SK-N-SH treated with all-trans-retinoic acid at 6 μM for 48 hours (cell line): ENCODE measurements around the gene TBC1D16.

Source experiments
- ARNTL ChIP-seq: fragments of 450-650 bp; formaldehyde crosslinking; IDR thresholded peaks from 2 replicates; pipeline ENCODE4 v1.5.0; 2020; ENCODE audit warnings: low read depth, mild to moderate bottlenecking, moderate library complexity, borderline replicate concordance
- CSDC2 ChIP-seq: fragments of 250-450 bp; sonication (Bioruptor Pico); IDR thresholded peaks from 2 replicates; pipeline ENCODE4 v1.5.0; 2020; ENCODE audit warnings: mild to moderate bottlenecking, moderate library complexity
- ESRRG ChIP-seq: fragments of 250-450 bp; sonication (Bioruptor Pico); IDR thresholded peaks from 2 replicates; pipeline ENCODE4 v1.6.1; 2021; ENCODE audit warnings: mild to moderate bottlenecking
- GLIS3 ChIP-seq: fragments of 250-450 bp; sonication (Bioruptor Pico); IDR thresholded peaks from 2 replicates; pipeline ENCODE4 v1.5.0; 2020; ENCODE audit warnings: mild to moderate bottlenecking, moderate library complexity
- OSR1 ChIP-seq: fragments of 250-450 bp; sonication (Bioruptor Pico); IDR thresholded peaks from 2 replicates; pipeline ENCODE4 v1.8.0; 2022; ENCODE audit warnings: moderate library complexity, mild to moderate bottlenecking, inconsistent platforms
- RARB ChIP-seq: fragments of 250-450 bp; sonication (Bioruptor Pico); IDR thresholded peaks from 2 replicates; pipeline ENCODE4 v1.8.0; 2021; ENCODE audit warnings: mild to moderate bottlenecking, moderate library complexity
- SNAI2 ChIP-seq: fragments of 250-450 bp; sonication (Bioruptor Pico); IDR thresholded peaks from 2 replicates; pipeline ENCODE4 v1.5.0; 2020; ENCODE audit warnings: mild to moderate bottlenecking, moderate library complexity
- TOX ChIP-seq: fragments of 250-450 bp; sonication (Bioruptor Pico); IDR thresholded peaks from 2 replicates; pipeline ENCODE4 v1.8.0; 2021; ENCODE audit warnings: mild to moderate bottlenecking, moderate library complexity, borderline replicate concordance
- ZFP3 ChIP-seq: fragments of 250-450 bp; sonication (Bioruptor Pico); IDR thresholded peaks from 2 replicates; pipeline ENCODE4 v1.5.0; 2020; ENCODE audit warnings: mild to moderate bottlenecking, moderate library complexity
- ZNF565 ChIP-seq: fragments of 450-650 bp; formaldehyde crosslinking; conservative IDR thresholded peaks from 2 replicates; pipeline ENCODE4 v1.5.0; 2020; ENCODE audit warnings: low read depth, mild to moderate bottlenecking, moderate library complexity
- ZNF8 ChIP-seq: fragments of 450-650 bp; formaldehyde crosslinking; IDR thresholded peaks from 2 replicates; pipeline ENCODE4 v1.5.0; 2020; ENCODE audit warnings: mild to moderate bottlenecking, moderate library complexity
- TF ChIP-seq, protein P1 (sequence below): fragments of 250-450 bp; sonication (Bioruptor Pico); IDR thresholded peaks from 2 replicates; pipeline ENCODE4 v1.5.1; 2020; ENCODE audit warnings: low read depth, mild to moderate bottlenecking, moderate library complexity
- TF ChIP-seq, protein P2 (sequence below): fragments of 250-450 bp; sonication (Bioruptor Pico); IDR thresholded peaks from 2 replicates; pipeline ENCODE4 v1.8.0; 2020; ENCODE audit warnings: mild to moderate bottlenecking, moderate library complexity, borderline replicate concordance
- TF ChIP-seq, protein P3 (sequence below): fragments of 250-450 bp; sonication (Bioruptor Pico); IDR thresholded peaks from 2 replicates; pipeline ENCODE4 v1.8.0; 2021; ENCODE audit warnings: low read depth, mild to moderate bottlenecking, moderate library complexity, borderline replicate concordance

DNA sequence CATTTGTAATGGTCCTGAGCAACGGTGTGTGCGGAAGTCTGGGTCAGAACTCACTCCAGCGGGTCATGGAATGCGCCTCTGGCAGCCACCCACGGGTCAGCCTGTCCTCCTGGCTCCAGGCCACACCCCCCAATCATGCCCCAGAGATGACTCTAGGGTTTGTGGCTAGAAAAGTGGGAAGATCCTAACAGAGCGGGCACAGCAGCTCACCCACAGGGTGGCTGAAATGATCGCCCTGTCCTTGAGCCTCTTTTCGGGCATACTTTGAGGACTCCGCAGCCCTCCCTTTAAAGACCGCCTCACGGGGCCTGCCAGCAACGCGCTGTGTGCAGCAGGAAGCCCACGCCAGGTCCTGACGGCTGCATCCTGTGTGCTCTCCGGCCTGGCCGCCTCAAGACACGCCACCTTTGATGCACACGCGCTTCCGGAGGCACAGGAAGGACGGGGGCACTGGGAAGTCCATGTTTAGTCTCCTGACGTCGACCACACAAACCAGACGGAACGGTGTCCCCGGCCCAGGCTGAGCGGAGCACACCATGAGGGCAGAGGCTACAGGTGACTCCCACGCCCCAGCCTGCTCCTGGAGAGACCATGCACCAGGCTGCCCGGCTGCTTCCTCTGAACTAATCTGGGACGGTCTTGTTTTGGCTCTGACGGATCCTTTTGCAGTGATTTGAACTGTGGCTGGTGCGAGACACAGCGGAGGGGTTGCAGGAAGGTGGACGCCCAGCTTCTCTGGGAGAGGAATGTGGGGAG lies 92.9 kb downstream of the TBC1D16 start:
- TF ChIP-seq, protein P1, sequence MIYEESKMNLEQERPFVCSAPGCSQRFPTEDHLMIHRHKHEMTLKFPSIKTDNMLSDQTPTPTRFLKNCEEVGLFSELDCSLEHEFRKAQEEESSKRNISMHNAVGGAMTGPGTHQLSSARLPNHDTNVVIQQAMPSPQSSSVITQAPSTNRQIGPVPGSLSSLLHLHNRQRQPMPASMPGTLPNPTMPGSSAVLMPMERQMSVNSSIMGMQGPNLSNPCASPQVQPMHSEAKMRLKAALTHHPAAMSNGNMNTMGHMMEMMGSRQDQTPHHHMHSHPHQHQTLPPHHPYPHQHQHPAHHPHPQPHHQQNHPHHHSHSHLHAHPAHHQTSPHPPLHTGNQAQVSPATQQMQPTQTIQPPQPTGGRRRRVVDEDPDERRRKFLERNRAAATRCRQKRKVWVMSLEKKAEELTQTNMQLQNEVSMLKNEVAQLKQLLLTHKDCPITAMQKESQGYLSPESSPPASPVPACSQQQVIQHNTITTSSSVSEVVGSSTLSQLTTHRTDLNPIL (CRISPR knock-in tag) = no peak
- TF ChIP-seq RARB (CRISPR knock-in tag) (no peak), ZNF565 (CRISPR knock-in tag) (no peak), OSR1 (no peak), ESRRG (CRISPR knock-in tag) (no peak), SNAI2 (CRISPR knock-in tag) (no peak), ZNF8 (CRISPR knock-in tag) (no peak), CSDC2 (no peak), TOX (CRISPR knock-in tag) (no peak), GLIS3 (no peak), ARNTL (CRISPR knock-in tag) (no peak), ZFP3 (CRISPR knock-in tag) (no peak)
- TF ChIP-seq, protein P2, sequence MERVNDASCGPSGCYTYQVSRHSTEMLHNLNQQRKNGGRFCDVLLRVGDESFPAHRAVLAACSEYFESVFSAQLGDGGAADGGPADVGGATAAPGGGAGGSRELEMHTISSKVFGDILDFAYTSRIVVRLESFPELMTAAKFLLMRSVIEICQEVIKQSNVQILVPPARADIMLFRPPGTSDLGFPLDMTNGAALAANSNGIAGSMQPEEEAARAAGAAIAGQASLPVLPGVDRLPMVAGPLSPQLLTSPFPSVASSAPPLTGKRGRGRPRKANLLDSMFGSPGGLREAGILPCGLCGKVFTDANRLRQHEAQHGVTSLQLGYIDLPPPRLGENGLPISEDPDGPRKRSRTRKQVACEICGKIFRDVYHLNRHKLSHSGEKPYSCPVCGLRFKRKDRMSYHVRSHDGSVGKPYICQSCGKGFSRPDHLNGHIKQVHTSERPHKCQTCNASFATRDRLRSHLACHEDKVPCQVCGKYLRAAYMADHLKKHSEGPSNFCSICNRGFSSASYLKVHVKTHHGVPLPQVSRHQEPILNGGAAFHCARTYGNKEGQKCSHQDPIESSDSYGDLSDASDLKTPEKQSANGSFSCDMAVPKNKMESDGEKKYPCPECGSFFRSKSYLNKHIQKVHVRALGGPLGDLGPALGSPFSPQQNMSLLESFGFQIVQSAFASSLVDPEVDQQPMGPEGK = no peak
- TF ChIP-seq, protein P3, sequence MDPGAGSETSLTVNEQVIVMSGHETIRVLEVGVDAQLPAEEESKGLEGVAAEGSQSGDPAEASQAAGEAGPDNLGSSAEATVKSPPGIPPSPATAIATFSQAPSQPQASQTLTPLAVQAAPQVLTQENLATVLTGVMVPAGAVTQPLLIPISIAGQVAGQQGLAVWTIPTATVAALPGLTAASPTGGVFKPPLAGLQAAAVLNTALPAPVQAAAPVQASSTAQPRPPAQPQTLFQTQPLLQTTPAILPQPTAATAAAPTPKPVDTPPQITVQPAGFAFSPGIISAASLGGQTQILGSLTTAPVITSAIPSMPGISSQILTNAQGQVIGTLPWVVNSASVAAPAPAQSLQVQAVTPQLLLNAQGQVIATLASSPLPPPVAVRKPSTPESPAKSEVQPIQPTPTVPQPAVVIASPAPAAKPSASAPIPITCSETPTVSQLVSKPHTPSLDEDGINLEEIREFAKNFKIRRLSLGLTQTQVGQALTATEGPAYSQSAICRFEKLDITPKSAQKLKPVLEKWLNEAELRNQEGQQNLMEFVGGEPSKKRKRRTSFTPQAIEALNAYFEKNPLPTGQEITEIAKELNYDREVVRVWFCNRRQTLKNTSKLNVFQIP (CRISPR knock-in tag) = no peak
